Measurements from ENCODE around the gene ETNK1.

Gene ETNK1

DNA sequence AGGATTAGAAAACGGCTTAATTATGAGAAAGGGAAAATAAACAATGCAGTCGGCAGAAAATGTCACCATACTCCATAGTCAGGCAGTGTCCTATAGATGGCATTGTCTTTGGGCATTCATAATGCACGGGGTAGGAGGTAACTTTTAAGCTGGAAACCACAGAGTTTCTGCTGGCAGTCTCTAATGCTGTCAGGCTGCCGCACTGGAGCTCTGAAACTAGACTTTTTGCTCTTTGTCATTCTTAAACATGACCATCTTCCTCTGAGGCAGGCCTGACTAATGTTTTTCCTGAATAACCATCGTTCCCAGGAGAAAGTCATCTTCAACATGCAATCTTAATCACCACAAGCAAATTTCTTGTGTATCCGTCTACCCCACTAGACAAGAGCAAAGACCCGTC lies 108.8 kb downstream of the ETNK1 start:
- TF ChIP-seq, protein P1, sequence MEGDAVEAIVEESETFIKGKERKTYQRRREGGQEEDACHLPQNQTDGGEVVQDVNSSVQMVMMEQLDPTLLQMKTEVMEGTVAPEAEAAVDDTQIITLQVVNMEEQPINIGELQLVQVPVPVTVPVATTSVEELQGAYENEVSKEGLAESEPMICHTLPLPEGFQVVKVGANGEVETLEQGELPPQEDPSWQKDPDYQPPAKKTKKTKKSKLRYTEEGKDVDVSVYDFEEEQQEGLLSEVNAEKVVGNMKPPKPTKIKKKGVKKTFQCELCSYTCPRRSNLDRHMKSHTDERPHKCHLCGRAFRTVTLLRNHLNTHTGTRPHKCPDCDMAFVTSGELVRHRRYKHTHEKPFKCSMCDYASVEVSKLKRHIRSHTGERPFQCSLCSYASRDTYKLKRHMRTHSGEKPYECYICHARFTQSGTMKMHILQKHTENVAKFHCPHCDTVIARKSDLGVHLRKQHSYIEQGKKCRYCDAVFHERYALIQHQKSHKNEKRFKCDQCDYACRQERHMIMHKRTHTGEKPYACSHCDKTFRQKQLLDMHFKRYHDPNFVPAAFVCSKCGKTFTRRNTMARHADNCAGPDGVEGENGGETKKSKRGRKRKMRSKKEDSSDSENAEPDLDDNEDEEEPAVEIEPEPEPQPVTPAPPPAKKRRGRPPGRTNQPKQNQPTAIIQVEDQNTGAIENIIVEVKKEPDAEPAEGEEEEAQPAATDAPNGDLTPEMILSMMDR (IDR thresholded peaks at IDR 0.05; ENCODE audit: borderline replicate concordance, insufficient read depth, low read depth, low read length) = no peak

DNA sequence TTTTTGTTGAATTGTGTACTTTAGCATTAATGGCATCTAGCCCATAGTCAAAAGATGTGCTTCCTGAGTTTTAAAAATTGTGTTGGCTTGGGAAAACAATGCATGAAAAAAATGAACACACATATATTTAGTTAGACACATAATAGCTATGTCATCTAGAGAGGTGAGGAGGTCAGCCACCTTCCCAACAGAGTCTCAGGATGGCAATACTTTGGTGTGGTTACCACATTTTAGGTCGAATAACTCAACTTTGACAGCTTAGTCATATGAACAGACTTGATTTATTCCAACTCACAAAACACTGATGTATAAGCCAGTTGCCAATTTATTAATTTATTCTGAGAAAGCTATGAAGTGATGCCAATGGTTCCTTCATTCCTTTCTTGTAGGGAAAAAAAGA lies 114.0 kb downstream of the ETNK1 start:
- H3K4me3 ChIP-seq (ENCODE audit: low read depth, low read length) = no peak overlapping the region
- TF ChIP-seq, protein P1 (IDR thresholded peaks at IDR 0.05; ENCODE audit: borderline replicate concordance, insufficient read depth, low read depth, low read length) = no peak

More for the DNA sequence above, 108.8 kb downstream of the ETNK1 start:
- H3K4me3 ChIP-seq (ENCODE audit: low read depth, low read length) = no peak overlapping the region
